Measurements from ENCODE around the gene CDK6.

DNA sequence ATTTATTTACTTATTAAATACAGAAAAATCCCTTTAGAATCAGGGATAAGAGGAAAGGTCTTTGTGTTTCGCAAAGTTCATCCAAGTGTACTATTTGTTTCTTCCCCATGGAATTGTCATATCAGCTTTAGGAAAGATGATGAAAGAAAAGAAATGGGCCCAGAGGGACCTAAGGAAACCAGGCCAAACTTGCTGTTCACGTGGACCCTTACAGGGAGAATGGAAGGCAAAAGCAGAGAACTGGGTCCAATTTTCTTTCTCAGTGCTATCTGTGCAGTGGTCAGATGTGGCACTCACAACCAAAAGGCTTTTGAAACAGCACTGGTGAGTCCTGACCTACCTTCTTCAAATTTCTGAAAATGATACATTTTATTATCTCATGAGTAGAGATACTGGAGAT lies 192.6 kb downstream of the CDK6 start:
- TF ChIP-seq, protein P1, sequence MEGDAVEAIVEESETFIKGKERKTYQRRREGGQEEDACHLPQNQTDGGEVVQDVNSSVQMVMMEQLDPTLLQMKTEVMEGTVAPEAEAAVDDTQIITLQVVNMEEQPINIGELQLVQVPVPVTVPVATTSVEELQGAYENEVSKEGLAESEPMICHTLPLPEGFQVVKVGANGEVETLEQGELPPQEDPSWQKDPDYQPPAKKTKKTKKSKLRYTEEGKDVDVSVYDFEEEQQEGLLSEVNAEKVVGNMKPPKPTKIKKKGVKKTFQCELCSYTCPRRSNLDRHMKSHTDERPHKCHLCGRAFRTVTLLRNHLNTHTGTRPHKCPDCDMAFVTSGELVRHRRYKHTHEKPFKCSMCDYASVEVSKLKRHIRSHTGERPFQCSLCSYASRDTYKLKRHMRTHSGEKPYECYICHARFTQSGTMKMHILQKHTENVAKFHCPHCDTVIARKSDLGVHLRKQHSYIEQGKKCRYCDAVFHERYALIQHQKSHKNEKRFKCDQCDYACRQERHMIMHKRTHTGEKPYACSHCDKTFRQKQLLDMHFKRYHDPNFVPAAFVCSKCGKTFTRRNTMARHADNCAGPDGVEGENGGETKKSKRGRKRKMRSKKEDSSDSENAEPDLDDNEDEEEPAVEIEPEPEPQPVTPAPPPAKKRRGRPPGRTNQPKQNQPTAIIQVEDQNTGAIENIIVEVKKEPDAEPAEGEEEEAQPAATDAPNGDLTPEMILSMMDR (IDR thresholded peaks at IDR 0.05): no peak
- no peak for TF ChIP-seq POLR2A (IDR thresholded peaks at IDR 0.05; ENCODE audit: low read depth)
- no peak for TF ChIP-seq EP300 (IDR thresholded peaks at IDR 0.05)
- no peak for TF ChIP-seq POLR2AphosphoS5 (IDR thresholded peaks at IDR 0.05)
